ENCODE results near the gene TMIE.

Gene TMIE

GRCh38 chr3:46675426-46675825, 25.8 kb upstream of the TMIE start:
- TF ChIP-seq, protein P1, sequence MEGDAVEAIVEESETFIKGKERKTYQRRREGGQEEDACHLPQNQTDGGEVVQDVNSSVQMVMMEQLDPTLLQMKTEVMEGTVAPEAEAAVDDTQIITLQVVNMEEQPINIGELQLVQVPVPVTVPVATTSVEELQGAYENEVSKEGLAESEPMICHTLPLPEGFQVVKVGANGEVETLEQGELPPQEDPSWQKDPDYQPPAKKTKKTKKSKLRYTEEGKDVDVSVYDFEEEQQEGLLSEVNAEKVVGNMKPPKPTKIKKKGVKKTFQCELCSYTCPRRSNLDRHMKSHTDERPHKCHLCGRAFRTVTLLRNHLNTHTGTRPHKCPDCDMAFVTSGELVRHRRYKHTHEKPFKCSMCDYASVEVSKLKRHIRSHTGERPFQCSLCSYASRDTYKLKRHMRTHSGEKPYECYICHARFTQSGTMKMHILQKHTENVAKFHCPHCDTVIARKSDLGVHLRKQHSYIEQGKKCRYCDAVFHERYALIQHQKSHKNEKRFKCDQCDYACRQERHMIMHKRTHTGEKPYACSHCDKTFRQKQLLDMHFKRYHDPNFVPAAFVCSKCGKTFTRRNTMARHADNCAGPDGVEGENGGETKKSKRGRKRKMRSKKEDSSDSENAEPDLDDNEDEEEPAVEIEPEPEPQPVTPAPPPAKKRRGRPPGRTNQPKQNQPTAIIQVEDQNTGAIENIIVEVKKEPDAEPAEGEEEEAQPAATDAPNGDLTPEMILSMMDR (IDR thresholded peaks at IDR 0.05; ENCODE audit: low read depth, low read length) = no peak
- no peak for DNase-seq (ENCODE audit: extremely low read depth, low read depth)

DNA sequence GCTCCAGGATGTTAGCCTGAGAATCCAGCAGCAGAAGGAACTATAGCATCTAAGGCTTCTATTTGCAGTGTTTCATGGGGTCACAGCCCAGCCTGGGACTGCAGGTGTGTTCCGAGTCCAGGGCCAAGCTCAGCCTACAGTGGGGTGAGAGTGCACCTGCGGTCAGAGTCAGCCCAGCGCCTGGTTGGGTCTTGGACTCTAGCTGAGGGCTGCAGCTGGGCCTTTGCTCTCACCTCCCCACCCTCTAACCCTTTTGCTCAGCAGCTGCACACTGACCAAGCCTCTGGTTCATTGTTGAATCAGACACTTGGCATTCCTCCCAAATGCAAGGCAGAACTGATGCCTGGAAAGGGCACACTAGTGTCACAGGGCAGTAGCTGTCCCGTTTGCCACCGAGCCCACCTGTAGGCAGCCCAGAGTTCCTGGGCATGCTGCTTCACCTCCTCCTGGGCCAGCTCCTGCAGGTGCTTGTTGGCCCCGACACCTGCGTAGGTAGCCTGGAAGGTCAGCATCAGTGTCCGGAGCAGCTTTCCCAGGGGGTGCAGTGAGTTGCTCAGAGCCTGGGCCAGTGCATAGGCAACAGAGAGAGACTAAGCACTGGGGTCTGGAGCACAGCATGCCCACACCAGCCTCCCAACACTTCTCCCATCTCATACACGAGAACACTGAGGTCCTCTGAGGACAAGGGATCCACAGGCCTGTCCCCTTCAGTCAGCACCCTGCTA, 25.2 kb upstream of the TMIE start:
- DNase-seq (ENCODE audit: extremely low read depth, low read depth) = no peak

GRCh38 chr3:46676601-46677410, 24.4 kb upstream of the TMIE start:
- TF ChIP-seq, protein P1 (IDR thresholded peaks at IDR 0.05; ENCODE audit: low read depth, low read length) = no peak
- no peak for DNase-seq (ENCODE audit: extremely low read depth, low read depth)

More for the DNA sequence above, 25.2 kb upstream of the TMIE start:
- TF ChIP-seq, protein P1 (IDR thresholded peaks at IDR 0.05; ENCODE audit: low read depth, low read length) = no peak

DNA sequence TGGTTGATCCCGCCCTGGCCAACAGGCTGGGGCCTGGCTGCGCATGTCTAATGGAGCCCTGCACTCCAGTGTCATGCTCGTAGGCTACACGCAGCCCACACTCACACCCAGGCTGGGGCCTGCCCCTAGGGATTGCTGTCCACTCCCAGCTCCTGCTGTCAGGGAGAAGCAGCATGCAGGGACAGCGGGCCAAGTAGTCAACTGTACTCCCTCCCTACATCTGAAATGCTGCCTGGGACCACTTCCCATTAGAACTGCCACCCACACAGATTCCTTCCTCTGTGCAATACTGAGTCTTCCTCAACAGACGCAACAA, 23.8 kb upstream of the TMIE start:
- TF ChIP-seq, protein P1 (IDR thresholded peaks at IDR 0.05; ENCODE audit: low read depth, low read length) = no peak
- no peak for DNase-seq (ENCODE audit: extremely low read depth, low read depth)

- DNase-seq (ENCODE audit: extremely low read depth, low read depth) = no peak
- TF ChIP-seq, protein P1 (IDR thresholded peaks at IDR 0.05; ENCODE audit: low read depth, low read length) = no peak
Measured at GRCh38 chr3:46678280-46678679, 22.9 kb upstream of the TMIE start.

- DNase-seq (ENCODE audit: extremely low read depth, low read depth) = no peak
- TF ChIP-seq, protein P1 (IDR thresholded peaks at IDR 0.05; ENCODE audit: low read depth, low read length) = no peak
Measured at GRCh38 chr3:46679681-46680080, 21.5 kb upstream of the TMIE start.

DNA sequence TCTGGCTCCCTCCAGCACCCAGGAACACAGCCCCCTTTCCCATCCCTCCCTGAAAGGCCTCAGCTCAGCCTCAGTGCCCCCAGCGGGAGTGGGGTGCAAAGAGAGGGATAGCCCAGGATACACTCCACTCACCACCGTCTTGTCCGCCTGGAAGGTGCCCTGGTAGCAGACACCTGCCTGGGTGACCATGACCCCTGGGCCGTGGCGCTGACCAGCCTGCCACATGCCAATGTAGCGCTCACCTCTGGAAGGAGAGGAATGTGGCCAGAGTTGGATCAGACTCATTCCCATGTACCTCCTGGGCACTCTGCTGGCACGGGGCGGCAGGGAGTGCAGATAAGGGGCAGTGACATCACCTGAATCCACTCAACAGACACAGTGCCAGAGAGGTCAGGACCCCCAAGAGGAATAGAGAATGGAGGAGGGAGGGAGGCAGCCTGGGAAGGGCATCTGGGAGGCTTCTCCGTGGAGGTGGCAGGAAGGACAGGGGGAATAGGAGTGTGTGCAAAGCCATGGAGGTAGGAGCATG, 20.8 kb upstream of the TMIE start:
- no peak for DNase-seq (ENCODE audit: extremely low read depth, low read depth)
- TF ChIP-seq, protein P1 (IDR thresholded peaks at IDR 0.05; ENCODE audit: low read depth, low read length) = no peak

All from AG09319 (cell line).